Fibroblast of pulmonary artery (primary cell): Measurements from ENCODE around the gene UBE2J2.

ENCODE experiments used
- DNase-seq: peaks from one replicate; pipeline ENCODE4 v3.0.0-alpha.2; 2010; ENCODE audit warnings: low read depth
- H3K4me3 ChIP-seq: replicated peaks from 2 replicates; pipeline ENCODE4 v1.5.1; 2011; ENCODE audit warnings: low read depth, mild to moderate bottlenecking, control low read depth, low read length, moderate library complexity
- TF ChIP-seq, protein P1 (sequence below): IDR thresholded peaks from 2 replicates; pipeline ENCODE4 v1.5.1; 2011; ENCODE audit warnings: mild to moderate bottlenecking, control low read depth, low read length, inconsistent platforms; ENCODE audit errors: missing control alignments

UBE2J2 gene

DNA sequence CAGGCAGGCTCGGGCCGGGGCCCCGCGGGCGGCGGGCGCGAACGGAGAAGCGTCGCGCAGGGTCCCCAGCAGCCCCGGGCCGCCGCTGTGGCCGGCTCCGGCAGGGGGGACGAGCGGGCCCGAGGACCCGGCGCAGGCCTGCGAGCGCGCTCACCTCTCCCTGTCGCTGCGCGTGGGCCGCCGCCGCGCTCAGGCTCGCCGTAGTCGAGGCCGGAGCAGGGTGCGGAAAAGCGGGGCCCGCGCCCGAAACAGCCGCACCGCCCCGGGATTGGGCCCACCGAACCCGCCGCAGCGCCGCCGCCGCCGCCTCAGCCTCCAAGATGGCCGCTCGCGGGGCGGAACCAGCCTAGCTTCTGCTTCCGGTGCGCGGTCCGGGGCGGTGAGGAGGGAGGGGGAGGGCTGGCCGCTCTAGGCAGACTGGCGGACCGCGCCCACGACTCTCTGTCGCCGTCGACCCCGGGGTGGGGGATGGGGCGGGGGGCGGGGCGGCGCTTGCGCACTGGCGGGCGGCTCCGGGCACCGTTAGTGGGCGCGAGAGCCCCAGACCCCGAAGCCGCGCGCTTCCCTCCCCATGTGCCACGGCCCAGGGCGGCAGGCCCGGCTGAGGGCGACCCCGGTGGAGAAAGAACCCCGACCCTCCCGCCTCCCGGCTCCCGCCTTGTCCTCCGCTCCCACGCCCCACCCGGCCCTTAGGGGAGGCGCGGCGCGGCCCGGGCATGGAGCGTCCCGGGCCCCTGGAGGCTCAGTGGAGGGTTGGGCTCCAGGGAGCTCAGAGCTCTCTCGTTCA is at the start of gene UBE2J2:
UBE2J2 (minus strand) TSS at position 343 of the 787 bp plus-strand sequence. CDS start 5,862 bp downstream, outside the sequence.
- TF ChIP-seq, protein P1, sequence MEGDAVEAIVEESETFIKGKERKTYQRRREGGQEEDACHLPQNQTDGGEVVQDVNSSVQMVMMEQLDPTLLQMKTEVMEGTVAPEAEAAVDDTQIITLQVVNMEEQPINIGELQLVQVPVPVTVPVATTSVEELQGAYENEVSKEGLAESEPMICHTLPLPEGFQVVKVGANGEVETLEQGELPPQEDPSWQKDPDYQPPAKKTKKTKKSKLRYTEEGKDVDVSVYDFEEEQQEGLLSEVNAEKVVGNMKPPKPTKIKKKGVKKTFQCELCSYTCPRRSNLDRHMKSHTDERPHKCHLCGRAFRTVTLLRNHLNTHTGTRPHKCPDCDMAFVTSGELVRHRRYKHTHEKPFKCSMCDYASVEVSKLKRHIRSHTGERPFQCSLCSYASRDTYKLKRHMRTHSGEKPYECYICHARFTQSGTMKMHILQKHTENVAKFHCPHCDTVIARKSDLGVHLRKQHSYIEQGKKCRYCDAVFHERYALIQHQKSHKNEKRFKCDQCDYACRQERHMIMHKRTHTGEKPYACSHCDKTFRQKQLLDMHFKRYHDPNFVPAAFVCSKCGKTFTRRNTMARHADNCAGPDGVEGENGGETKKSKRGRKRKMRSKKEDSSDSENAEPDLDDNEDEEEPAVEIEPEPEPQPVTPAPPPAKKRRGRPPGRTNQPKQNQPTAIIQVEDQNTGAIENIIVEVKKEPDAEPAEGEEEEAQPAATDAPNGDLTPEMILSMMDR: no peak
- peak within 1 kb of the TSS; percentile 84 for H3K4me3 ChIP-seq
- peak; percentile 94 for DNase-seq

DNA sequence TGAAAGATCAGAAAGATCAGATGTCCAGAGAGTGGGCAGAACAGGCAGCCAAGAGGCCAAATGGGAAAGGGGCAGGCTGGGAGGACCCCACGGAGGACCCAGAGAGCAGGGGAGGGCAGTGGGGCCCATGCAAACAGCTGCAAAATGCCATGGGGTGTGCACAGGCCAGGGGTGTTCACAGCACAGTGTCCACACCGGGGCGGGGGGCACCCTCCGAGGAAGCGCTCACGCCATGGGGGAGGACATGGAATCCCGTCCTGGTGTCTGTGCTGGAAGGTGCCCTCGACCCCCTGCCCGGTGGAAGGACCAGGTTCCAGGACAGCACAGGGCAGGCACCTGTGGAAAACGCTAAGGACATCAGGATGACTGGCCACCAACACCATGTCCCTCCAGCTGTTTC is 49.3 kb upstream of the UBE2J2 start:
- DNase-seq: no peak
- no peak overlapping the region for H3K4me3 ChIP-seq
- TF ChIP-seq, protein P1: no peak

DNA sequence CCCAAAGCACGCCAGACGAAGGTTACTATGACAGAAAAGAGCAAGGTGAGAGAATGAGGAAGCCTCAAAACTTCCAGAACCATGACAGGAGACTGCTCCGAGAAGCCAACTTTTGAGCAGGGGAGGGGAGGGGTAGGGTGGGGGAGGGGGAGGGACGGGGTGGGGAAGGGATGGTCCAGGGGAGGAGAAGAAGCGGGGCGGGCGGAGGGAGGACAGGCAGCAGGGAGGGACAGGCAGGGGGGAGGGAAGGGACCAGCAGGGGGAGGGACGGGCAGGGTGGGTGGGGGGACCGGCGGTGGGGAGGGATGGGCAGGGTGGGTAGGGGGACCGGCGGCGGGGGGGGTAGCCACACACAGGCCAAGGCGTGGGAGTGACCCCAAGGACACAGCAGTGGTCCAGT is 48.8 kb upstream of the UBE2J2 start:
- TF ChIP-seq, protein P1: no peak
- no peak overlapping the region for H3K4me3 ChIP-seq
- no peak for DNase-seq

DNA sequence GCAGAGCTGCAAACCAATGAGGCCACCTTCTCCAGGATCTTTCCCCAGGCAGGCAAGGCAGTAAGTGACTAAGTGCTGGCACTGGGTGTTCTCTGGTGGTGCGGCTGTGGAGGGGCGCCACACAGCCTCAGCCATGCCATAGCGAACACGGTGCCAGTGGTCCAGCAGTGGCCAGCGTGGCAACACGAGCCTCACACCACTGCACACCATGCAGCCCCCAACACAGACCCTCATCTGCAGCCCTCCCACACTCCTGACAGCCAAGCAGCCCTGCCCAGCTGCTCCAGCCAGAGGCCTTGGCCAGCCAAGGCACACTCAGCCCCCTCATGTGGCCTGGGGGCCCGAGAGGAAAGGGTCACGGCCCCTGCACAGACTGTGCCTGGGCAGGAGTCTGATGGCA is 47.8 kb upstream of the UBE2J2 start:
- H3K4me3 ChIP-seq: no peak overlapping the region
- TF ChIP-seq, protein P1: no peak

DNA sequence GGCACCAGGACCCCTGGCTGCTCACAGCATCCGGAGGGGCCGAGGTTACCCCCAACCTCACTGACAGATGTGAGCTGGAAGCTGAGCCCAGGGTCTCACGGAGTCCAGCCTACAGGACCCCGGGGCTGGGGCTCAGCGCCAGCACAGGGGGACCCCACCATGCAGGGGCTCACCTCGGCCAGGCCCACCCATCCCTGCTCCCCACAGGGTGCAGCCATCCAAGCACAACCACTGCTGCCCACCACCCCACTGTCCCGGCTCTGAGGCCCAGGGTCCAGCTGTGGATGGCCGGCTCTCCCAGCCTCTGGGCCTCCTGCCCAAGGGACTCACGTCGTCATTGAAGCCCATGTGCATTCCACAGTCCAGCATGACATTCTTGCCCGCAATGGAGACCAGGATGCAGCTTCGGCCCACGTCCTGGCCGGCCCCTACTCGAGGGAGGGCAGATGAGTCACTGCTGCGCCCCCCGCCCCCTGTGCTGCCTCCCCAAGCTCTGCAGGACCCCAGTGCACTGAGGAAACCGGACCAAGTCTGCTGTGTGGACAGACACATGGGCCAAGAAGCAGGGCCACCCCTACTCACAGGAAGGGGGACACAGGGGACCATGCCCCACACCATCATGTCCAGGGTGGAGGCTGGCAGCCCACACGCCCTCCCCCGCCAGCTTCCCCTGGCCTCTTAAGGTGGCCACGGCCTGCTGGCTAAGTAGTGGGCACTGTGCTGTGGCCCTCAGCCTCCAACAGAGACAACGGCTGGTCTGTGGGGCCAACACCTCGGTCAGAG is 47.2 kb upstream of the UBE2J2 start:
- DNase-seq: no peak
- TF ChIP-seq, protein P1: no peak
- no peak overlapping the region for H3K4me3 ChIP-seq

More for the DNA sequence above, 47.8 kb upstream of the UBE2J2 start:
- DNase-seq: no peak

DNA sequence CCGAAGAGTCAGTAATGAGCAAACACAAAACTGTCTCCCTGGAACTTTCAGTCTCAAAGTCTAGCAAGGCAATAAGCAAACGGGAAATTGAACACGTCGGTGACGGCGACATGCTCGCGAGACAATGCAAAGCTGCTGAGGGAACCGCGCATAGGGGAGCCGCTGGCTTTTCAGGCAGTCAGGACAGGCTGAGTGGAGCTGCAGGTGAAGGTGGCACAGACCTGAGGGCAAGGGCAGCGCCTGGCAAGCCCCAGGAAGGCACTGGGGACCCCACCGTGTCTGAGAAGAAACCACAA is 45.9 kb upstream of the UBE2J2 start:
- DNase-seq: no peak
- TF ChIP-seq, protein P1: no peak
- H3K4me3 ChIP-seq: no peak overlapping the region
